Sigmoid colon (tissue), 4 donors: ENCODE data around the gene FGF12.

Source experiments
- EP300 ChIP-seq, 4 donors: sonication (generic); formaldehyde crosslinking; IDR thresholded peaks; one replicate each; pipeline ENCODE4 v1.6.1; 2017; ENCODE audit warnings: antibody characterized with exemption in 4 of 4
- POLR2A ChIP-seq, 2 donors: fragments of 450-650 bp; IDR thresholded peaks; one replicate each; pipeline ENCODE4 v1.6.1; 2016; ENCODE audit warnings: antibody characterized with exemption in 2 of 2, mild to moderate bottlenecking in 2 of 2, moderate library complexity in 2 of 2
- POLR2AphosphoS5 ChIP-seq, 4 donors: sonication (generic); formaldehyde crosslinking; IDR thresholded peaks; one replicate each; pipeline ENCODE4 v1.6.1; 2017; ENCODE audit warnings: antibody characterized with exemption in 4 of 4
- TF ChIP-seq, protein P1 (sequence below), 4 experiments: fragments of 450-650 bp in 3 of 4; fragments of 200-600 bp in 1 of 4; IDR thresholded peaks; one replicate each; pipeline ENCODE4 v1.5.1; 2016 to 2019; ENCODE audit warnings: antibody characterized with exemption in 4 of 4, mild to moderate bottlenecking in 3 of 4, moderate library complexity in 2 of 4

GRCh38 chr3:192575879-192576506 lies 151.3 kb downstream of the FGF12 start:
- no peak for TF ChIP-seq EP300 (IDR thresholded peaks at IDR 0.05)
- TF ChIP-seq POLR2A (IDR thresholded peaks at IDR 0.05), result no peak
- TF ChIP-seq, protein P1, sequence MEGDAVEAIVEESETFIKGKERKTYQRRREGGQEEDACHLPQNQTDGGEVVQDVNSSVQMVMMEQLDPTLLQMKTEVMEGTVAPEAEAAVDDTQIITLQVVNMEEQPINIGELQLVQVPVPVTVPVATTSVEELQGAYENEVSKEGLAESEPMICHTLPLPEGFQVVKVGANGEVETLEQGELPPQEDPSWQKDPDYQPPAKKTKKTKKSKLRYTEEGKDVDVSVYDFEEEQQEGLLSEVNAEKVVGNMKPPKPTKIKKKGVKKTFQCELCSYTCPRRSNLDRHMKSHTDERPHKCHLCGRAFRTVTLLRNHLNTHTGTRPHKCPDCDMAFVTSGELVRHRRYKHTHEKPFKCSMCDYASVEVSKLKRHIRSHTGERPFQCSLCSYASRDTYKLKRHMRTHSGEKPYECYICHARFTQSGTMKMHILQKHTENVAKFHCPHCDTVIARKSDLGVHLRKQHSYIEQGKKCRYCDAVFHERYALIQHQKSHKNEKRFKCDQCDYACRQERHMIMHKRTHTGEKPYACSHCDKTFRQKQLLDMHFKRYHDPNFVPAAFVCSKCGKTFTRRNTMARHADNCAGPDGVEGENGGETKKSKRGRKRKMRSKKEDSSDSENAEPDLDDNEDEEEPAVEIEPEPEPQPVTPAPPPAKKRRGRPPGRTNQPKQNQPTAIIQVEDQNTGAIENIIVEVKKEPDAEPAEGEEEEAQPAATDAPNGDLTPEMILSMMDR (IDR thresholded peaks at IDR 0.05), result no peak
- TF ChIP-seq POLR2AphosphoS5 (IDR thresholded peaks at IDR 0.05), result no peak
